GM04504 (cell line): ENCODE results near the gene IP6K3.

Source experiments
- DNase-seq: peaks from one replicate; pipeline ENCODE4 v3.0.0-alpha.2; 2012; ENCODE audit warnings: low read depth

IP6K3 gene

GRCh38 chr6:33740794-33741193, 5.9 kb downstream of the IP6K3 start:
- DNase-seq = no peak

GRCh38 chr6:33740204-33740608, 6.5 kb downstream of the IP6K3 start:
- DNase-seq = no peak

GRCh38 chr6:33739571-33739970, 7.1 kb downstream of the IP6K3 start:
- DNase-seq = no peak

- no peak for DNase-seq
These were observed 7.8 kb downstream of the IP6K3 start for GRCh38 chr6:33738879-33739278.

GRCh38 chr6:33738153-33738552, 8.6 kb downstream of the IP6K3 start:
- DNase-seq = no peak

- DNase-seq = no peak
These were observed 9.3 kb downstream of the IP6K3 start for GRCh38 chr6:33737267-33738026.

- DNase-seq = no peak
These were observed 11.5 kb downstream of the IP6K3 start for GRCh38 chr6:33735216-33735615.

GRCh38 chr6:33733709-33734007, 13.0 kb downstream of the IP6K3 start:
- DNase-seq = no peak

- no peak for DNase-seq
These were observed 13.6 kb downstream of the IP6K3 start for GRCh38 chr6:33732817-33733708.

GRCh38 chr6:33732385-33732784, 14.3 kb downstream of the IP6K3 start:
- no peak for DNase-seq

- no peak for DNase-seq
These were observed 14.9 kb downstream of the IP6K3 start for GRCh38 chr6:33731751-33732282.

- DNase-seq = no peak
These were observed 15.7 kb downstream of the IP6K3 start for GRCh38 chr6:33731035-33731434.

GRCh38 chr6:33730611-33731010, 16.1 kb downstream of the IP6K3 start:
- DNase-seq = no peak

GRCh38 chr6:33729059-33729458, 17.6 kb downstream of the IP6K3 start:
- DNase-seq = no peak

GRCh38 chr6:33728438-33728837, 18.3 kb downstream of the IP6K3 start:
- no peak for DNase-seq

- DNase-seq = no peak
These were observed 18.8 kb downstream of the IP6K3 start for GRCh38 chr6:33727932-33728331.

- no peak for DNase-seq
These were observed 19.6 kb downstream of the IP6K3 start for GRCh38 chr6:33727126-33727525.

- DNase-seq = no peak
These were observed 20.0 kb downstream of the IP6K3 start for GRCh38 chr6:33726696-33727095.

GRCh38 chr6:33725891-33726673, 20.6 kb downstream of the IP6K3 start:
- DNase-seq = no peak

GRCh38 chr6:33725222-33725621, 21.5 kb downstream of the IP6K3 start:
- no peak for DNase-seq

- no peak for DNase-seq
These were observed 22.3 kb downstream of the IP6K3 start for GRCh38 chr6:33724102-33725023.
